GM21529 (cell line): ENCODE data around the gene COL27A1.

Experiments
- ATAC-seq: cut with Tn5 transposase; IDR thresholded peaks from one replicate; pipeline ENCODE4 v1.9.1; 2021; ENCODE audit not compliant: unreplicated experiment

The COL27A1 gene

DNA sequence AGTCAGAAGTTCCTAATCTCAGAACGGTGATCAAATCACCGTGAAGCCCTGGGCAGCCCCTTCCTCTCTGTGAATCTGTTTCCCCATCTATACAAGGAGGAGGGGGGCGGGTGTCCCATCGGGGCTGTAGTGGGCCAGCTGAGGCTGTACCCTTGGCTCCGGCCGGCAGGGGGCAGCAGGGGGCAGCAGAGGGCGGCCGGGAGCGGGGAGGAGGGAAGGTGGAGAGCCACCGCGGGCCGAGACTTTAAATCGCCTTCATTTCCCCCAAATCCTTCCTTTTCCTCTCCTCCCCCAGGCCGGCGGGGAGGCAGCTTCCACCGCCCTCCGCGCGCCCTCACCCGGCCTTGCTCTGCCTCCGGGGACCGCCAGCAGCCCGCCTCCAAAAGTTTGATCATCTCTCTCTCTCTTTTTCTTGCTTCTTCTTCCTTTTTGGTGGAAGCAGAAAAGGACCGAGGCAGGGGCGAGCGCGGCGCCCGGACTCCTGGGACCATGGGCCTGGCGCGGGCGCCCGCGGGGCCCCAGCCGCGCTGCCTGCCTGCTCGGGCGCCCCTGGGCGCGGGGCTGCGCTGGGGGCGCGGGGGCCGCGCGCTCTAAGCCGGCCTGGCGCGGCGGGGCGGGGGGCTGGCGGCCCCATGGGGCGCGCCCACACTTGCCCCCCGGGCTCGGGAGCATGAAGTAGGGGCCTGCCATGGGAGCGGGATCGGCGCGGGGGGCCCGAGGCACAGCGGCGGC is at the start of gene COL27A1:
Gene COL27A1 (plus strand): TSS at position 275 of the 732 bp plus-strand sequence. CDS start 414 bp downstream, at position 689.
- peak; percentile 83 for ATAC-seq

DNA sequence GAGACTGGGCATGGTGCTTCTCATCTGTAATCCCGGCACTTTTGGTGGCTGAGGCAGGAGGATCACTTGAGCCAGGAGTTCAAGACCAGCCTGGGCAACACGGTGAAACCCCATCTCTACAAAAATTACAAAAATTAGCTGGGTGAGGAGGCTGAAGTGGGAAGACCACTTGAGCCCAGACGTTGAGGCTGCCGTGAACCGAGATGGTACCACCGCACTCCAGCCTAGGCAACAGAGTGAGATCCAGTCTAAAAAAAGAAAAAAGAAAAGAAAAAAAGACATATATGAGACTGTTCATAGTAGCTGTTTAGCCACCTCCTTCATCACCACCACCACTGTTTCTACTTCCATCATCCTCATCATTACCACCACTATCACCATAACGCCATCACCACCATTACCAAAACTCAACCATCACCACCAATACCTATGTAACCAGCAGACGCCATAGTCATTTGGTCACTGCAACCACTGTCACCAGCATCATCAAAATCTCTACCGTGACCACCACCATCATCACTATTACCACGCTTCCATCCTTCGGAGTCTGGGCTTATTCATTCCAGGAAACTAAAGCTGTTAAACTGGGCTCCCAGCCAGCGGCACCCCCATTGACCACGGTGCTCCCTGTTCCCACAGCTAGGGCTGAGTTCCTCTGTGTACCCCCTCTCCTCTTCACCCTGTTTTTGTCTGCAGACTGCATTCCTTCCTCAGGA is 47.9 kb upstream of the COL27A1 start:
- ATAC-seq, result no peak

GRCh38 chr9:114108016-114108833 is 47.1 kb upstream of the COL27A1 start:
- no peak for ATAC-seq

DNA sequence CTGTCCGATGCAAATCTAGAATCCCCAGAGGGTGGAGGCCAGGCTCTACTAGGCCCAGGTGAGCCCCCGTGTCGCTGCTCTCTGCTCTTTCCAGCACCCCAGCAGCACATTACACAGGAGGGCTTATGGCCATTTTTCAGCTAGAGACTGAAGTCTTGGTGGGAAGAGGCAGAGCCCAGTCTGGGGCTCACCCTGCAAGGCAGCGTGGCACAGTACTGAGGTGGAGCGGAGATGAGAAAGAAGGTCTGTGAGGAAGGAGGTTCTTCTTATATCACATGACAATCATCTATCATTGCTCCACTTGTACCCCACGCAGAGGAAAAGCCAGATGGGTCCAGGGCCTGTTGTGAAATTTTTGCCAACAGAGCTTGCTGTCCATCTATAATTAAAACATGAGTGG is 46.2 kb upstream of the COL27A1 start:
- no peak for ATAC-seq

DNA sequence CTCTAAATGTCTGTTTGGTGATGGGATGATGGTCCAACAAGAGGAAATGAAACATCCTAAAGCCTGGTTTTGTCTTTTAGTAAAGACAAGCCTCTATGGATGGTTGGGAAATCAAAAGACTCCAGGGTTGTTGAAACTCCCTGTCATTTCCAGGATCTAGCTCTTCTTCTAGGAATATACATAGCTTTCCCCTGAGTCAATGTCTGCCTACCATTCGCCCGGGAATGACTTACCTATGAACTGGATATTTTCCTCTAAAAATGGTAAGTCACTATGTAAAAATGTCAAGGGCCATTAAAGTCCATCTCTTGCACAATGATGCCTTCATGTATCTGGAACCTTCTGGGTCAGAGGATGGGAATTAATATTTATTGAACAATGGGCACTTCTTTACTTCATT is 45.2 kb upstream of the COL27A1 start:
- no peak for ATAC-seq

DNA sequence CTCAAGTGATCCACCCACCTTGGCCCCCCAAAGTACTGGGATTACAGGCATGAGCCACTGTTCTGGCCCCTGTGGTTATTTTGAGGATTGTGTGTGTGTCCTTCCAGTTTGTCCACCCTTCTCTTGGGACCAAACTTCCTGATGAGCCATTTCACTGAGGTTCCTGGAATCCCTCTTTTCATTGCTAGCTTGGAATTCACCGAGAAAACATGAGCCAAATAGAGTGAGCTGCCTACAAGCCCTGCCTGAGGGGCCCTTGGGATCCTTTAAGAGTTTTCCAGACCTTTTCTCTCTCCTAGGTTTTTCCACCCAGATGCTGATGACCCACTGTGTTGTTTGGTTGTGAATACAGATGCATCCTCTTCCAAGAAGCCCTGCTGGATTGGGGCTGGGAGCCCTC is 43.0 kb upstream of the COL27A1 start:
- ATAC-seq, result no peak

DNA sequence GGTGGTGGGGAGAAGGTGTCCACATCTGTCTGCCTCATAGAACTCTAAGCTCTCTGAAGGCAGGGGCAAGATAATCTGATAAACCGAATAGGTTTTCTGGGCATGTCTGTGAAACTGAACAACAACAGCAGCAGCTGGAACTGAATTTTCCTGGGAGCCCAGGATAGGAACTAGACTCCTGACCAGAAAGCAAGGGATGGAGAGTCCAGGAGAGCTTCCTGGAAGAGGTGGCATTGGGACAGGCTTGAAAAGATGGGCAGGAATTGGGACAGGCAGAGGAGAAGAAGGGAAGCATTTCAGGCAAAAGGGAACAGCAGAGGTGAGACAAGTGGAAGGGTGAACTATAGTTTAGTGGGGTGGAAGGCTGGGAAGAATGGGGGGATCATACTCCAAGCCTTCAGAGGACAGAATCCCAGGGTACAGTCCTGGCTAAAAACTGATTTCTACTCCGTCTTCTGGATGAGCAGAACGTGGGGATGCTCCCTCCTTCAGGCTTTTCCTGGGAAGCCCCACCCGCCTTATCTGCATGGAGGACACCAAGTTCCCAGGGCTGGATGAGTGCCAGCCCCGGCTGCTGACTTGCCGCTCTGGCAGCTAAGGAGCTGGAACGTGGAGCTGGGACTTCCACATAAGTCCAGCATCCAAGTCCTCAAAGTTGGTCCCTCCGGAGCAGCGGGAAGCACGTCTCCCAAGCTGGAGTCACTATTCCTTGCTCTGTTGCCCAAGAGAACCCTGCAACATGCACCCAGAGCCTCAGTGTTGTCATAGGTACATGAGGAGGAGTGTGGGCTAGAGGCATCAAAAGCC is 42.4 kb upstream of the COL27A1 start:
- no peak for ATAC-seq

DNA sequence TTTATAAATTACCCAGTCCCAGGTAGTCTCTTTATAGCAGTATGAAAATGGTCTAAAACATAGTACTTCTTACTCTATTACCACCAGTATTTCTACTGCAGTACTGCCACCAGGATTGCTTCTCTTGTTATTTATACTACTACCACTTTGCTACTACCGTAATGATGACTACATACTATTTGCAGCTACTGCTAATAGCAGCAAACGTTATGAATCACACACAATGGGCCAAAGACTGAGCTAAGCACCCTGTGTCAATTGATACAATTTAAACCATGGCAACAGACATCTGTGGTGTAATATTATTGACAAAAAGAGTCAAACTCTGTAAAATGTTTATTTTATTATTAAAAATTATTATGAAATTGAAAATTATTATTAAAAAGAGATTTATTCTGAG is 41.0 kb upstream of the COL27A1 start:
- ATAC-seq, result no peak

DNA sequence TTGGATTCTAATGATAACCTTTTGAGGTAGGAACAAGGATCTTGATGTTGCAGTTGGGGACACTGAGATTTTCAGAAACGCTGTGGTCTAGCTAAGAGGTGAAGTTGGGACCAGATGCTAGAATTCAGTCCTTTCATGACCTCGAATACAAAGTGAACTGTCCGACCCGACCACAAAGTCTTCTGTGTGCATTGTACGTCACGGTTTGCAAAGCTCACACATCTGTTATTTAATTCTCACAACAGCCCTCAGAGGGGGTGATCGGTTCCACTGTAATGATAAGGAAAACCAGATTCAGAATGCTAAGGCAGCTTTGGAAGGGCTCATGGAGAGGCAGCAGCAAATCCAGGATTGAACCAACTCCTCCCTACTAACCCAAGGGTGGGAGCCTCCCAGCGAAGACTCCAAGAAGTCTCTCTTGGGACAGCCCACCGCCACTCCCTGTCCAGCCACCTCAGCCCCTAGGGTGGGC is 39.6 kb upstream of the COL27A1 start:
- ATAC-seq, result no peak

- no peak for ATAC-seq
Measured at GRCh38 chr9:114116126-114116747, 39.1 kb upstream of the COL27A1 start.

- no peak for ATAC-seq
Measured at GRCh38 chr9:114117614-114117995, 37.7 kb upstream of the COL27A1 start.

DNA sequence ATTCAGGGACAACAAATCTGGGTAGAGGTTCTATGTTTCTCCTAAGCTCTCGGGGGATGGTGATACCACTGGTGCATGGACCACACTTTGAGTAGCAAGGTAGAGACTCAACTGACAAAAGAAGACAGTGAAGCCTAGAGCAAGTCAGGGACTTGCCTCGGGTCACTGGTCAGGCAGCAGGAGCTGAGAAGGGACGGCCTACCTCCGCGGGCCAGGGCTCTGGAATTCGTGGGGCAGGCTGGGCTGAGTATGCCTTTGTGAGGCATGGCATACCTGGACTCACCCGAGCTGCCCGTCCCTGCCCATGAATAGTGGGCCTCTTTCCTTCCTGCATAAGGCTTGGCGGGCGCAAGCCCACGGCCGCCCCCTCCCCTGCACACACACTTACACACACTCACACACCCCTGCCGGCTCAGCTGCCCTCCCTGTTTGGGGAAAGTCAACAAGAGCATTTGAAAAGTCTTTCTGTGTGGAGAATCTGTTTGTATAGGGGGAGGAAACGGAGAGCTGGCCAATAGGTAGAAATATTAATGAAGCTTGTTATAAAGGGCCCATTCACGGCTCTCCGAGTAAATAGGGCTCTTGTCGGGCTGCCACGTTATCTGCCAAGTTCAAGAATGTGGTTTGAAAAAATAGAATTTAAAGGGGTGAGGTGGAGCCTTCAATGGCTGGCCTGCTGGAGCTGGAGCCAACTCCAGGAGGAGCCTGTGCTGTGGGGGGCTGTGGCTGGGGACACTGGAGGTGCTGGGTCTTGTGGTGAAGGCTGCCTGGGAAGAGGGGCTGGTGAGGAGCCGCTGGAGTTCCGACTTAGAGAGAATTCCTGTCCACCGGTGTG is 37.1 kb upstream of the COL27A1 start:
- ATAC-seq, result no peak

DNA sequence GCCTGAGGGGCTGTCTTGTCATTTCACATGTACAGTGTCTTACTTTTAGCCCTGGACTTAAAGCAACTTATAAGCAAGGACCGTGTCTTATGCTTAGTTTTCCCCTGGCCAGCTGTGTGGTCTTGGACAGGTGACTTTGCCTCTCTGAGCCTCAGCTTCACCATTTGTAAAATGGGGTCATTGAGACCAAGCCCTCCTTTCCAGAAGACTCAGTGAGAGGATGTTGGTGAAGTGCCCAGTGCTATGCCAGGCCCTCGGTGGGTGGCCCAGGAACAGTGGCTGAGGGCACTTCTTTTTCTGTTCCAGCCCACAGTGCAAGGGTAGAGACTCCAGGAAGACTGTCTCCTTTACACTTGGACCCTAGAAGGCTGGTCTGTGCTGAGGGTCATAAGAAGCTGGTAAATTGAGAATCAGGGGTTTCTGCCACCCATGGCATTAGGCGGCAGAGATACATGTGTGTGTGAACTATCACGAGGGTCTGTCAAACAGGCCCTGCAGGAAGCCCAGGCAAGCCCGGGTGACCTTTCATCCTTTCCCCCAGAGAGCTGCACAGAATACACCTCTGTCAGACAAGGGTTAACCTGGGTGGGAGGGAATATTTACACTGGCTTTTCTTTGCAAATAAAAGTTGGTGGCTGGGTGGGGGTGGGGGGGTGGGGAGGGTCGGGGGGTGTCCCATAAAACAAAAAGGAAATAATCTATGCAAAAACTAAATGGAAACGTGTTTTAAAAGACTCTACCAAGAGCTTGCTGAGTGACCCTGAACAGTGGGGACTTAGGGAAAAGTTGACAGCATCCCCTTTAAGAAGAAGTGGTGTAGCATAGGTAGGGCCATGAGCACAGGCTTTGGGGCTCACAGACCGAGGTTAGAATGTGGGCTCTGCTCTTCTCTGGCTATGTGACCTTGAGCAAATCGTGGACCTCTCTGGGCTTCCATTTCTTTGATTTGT is 35.8 kb upstream of the COL27A1 start:
- no peak for ATAC-seq

DNA sequence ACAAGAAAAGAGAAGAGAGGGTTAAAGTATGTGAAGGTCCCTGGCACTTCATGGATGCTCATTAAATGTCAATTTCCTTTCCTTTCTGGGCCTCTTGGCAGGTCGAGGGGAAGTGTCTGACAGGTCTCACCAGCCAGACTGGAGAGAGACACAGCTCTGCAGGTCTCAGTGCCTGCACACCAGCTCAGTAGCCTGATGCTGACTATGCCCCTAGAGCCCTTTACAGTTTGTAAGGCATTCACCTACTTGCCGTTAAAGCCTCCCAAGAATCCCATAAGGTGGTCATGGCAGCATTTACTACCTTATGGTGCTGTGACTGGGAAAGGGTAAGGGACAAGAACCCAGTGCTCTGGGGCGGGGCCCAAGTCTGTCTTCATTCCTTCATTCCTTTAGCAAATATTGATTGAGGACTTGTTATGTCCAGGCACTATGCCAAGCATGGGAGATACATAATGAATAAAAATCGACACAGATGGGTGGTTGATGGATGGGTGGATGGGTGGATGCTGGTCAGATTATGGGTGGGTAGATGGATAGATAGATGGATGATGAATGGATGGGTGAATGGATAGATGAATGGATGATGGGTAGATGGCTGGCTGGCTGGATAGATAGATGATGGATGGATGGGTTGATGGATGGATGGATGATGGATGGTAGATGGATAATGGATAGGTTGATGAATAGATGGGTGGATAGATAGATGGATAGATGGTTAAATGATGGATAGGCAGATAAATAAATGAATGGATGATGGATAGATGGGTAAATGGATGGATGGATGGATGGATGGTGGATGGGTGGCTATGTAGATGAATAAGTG is 34.9 kb upstream of the COL27A1 start:
- no peak for ATAC-seq

GRCh38 chr9:114121227-114122135 is 33.9 kb upstream of the COL27A1 start:
- ATAC-seq, result no peak
